Measurements from ENCODE around the gene ARHGAP11A.
"Not testable (repeated sequence)": the region's sequence is repeated elsewhere in the genome, so short reads cannot be mapped to it uniquely, and the experiment has no call there.

Gene ARHGAP11A, protein sequence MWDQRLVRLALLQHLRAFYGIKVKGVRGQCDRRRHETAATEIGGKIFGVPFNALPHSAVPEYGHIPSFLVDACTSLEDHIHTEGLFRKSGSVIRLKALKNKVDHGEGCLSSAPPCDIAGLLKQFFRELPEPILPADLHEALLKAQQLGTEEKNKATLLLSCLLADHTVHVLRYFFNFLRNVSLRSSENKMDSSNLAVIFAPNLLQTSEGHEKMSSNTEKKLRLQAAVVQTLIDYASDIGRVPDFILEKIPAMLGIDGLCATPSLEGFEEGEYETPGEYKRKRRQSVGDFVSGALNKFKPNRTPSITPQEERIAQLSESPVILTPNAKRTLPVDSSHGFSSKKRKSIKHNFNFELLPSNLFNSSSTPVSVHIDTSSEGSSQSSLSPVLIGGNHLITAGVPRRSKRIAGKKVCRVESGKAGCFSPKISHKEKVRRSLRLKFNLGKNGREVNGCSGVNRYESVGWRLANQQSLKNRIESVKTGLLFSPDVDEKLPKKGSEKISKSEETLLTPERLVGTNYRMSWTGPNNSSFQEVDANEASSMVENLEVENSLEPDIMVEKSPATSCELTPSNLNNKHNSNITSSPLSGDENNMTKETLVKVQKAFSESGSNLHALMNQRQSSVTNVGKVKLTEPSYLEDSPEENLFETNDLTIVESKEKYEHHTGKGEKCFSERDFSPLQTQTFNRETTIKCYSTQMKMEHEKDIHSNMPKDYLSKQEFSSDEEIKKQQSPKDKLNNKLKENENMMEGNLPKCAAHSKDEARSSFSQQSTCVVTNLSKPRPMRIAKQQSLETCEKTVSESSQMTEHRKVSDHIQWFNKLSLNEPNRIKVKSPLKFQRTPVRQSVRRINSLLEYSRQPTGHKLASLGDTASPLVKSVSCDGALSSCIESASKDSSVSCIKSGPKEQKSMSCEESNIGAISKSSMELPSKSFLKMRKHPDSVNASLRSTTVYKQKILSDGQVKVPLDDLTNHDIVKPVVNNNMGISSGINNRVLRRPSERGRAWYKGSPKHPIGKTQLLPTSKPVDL
- 4.8 to 6.3 (median 5.5) reads per million in 3 donors for total RNA-seq

DNA sequence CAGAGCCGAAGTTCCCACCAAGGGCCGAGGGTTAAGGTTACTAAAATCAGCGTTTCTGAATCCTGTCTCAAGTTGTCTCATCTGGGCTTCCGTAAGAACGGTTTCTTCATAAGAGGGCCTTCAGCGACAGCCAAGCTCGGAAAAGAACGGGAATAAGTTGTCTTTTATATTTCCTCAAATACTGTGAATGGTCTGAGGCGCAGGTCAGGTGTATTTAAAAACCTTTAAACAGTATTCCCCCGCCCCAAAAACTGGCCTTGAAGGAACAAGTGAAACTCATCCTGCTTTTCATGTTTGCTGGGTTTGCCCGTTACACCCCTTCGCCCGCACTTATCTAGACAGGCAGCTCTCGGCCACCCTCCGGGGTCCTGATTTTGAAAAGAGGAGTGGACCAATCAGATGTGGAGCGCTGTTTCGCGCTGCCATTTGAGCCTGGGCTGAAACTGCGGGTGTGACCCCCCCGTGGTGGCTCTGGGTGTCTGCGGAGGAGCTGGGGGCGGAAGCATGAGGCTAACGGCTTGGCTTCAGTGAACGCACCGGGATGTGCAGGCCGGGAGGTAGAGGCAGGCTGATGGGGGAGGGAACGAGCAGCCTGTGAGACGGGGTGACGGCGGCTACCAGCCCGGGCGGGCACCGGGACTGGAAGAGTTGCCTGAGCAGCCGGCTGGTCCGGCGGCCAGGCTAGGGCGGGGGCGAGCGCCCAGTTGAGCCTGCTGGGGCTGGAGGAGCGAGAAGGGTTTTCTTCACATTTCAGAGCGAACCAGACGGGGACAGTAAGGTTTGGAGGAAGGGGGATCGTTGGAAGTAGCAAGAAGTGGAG, at the start of gene ARHGAP11A:
TSS of gene ARHGAP11A (plus strand) at position 454 of the 820 bp plus-strand sequence. CDS start 708 bp downstream, outside the sequence.
- not testable (repeated sequence) for H3K4me1 ChIP-seq (ENCODE audit: control insufficient read depth, insufficient read depth, low read length, poor library complexity, severe bottlenecking); H3K9me3 ChIP-seq (ENCODE audit: control insufficient read depth, low read length)
- H3K4me3 ChIP-seq (ENCODE audit: insufficient read depth, low read depth, low read length, poor library complexity, severe bottlenecking): peak within 1 kb of the TSS; percentile 81

DNA sequence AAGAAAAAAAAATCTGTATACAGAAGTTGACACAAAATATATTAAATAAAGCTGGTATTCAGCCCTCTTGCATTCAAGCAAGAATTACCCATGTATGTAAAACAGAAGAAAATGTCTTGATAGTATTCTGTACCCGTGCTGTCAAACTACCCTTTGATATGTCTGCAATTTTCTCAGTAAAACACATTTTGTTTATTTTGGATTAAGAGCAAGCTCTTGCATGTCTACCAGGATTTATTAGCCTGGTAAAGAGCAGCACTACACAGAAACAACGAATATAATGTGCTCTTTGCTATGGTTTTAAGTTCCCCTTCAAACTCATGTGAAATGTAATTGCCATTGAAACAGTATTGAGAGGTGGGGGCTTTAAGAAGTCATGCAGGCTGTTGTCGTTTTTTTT, 46.3 kb upstream of the ARHGAP11A start:
- H3K9me3 ChIP-seq (ENCODE audit: control insufficient read depth, low read length); H3K4me3 ChIP-seq (ENCODE audit: insufficient read depth, low read depth, low read length, poor library complexity, severe bottlenecking); H3K4me1 ChIP-seq (ENCODE audit: control insufficient read depth, insufficient read depth, low read length, poor library complexity, severe bottlenecking); H3K27me3 ChIP-seq (replicated peaks; ENCODE audit: control insufficient read depth, insufficient read depth, low read length, poor library complexity, severe bottlenecking); DNase-seq; H3K36me3 ChIP-seq (ENCODE audit: control insufficient read depth, insufficient read depth, low read length); H3K27ac ChIP-seq (ENCODE audit: insufficient read depth, low read length, poor library complexity, severe bottlenecking): not testable (repeated sequence)

More for the DNA sequence above, at the start of gene ARHGAP11A:
- H3K27me3 ChIP-seq (replicated peaks; ENCODE audit: control insufficient read depth, insufficient read depth, low read length, poor library complexity, severe bottlenecking); H3K36me3 ChIP-seq (ENCODE audit: control insufficient read depth, insufficient read depth, low read length): not testable (repeated sequence)
- DNase-seq: peak; percentile 61 to 80 (median 74)
- H3K27ac ChIP-seq (ENCODE audit: insufficient read depth, low read length, poor library complexity, severe bottlenecking): peak within 1 kb of the TSS; percentile 73

DNA sequence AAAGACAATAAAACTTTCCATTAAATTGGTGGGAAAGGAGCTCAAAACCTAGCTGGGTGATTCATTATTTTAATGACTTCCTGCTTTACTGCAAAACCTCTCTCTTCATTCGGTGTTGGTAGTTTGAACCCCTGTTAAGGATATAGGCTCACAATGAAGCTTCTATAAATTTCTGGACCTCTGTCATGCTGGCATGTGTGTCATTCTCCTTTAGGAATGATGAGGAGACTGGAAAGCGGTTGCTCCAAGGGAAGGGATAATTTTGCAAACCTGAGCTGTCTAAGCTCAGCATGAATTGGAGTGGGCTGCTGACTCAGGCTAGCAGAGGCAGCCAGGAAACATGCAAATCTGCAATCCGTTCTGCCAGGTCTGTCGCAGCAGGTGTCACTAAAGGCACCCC, 36.8 kb upstream of the ARHGAP11A start:
- not testable (repeated sequence) for DNase-seq; H3K36me3 ChIP-seq (ENCODE audit: control insufficient read depth, insufficient read depth, low read length); H3K9me3 ChIP-seq (ENCODE audit: control insufficient read depth, low read length); H3K4me3 ChIP-seq (ENCODE audit: insufficient read depth, low read depth, low read length, poor library complexity, severe bottlenecking); H3K27ac ChIP-seq (ENCODE audit: insufficient read depth, low read length, poor library complexity, severe bottlenecking); H3K27me3 ChIP-seq (replicated peaks; ENCODE audit: control insufficient read depth, insufficient read depth, low read length, poor library complexity, severe bottlenecking); H3K4me1 ChIP-seq (ENCODE audit: control insufficient read depth, insufficient read depth, low read length, poor library complexity, severe bottlenecking)

DNA sequence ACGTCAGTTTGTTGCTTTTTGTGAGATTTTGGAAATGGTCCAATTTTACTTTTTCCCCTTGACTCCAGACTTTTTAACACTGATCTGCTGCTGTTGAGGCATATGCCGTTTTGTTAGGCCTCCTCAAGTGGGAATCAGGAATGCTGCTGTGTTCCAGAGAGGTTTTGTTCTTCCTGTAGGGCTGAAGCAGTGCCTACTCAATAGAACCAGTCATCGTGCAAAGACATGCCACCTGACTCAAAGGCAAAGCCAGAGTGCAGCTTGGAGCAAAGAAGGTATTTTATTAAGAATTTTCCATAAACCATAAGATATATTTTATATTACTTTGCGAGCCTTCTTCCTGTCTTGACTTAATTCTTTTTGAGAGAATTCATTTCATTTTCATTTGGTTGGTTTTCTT, 29.5 kb upstream of the ARHGAP11A start:
- H3K9me3 ChIP-seq (ENCODE audit: control insufficient read depth, low read length); H3K4me3 ChIP-seq (ENCODE audit: insufficient read depth, low read depth, low read length, poor library complexity, severe bottlenecking); H3K36me3 ChIP-seq (ENCODE audit: control insufficient read depth, insufficient read depth, low read length); H3K4me1 ChIP-seq (ENCODE audit: control insufficient read depth, insufficient read depth, low read length, poor library complexity, severe bottlenecking); DNase-seq; H3K27ac ChIP-seq (ENCODE audit: insufficient read depth, low read length, poor library complexity, severe bottlenecking); H3K27me3 ChIP-seq (replicated peaks; ENCODE audit: control insufficient read depth, insufficient read depth, low read length, poor library complexity, severe bottlenecking): not testable (repeated sequence)

DNA sequence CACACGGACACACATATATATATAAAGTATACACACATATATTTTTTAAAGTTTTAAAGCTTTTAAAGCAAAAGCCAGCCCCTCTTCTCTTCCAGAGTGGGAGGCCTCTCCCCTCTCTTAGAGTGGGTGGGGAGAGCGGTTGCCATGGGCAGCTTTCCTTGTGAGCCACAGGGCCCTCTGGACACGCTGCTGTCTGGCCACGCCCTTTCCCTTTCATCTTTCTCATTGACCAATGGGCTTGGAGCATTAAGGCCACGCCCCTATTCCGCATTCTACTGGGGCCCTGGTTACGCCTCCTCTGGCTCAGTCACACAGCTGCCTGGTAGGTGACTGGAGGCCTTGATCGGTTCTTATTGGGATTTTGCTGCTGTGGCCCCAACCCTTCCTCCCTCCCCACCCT, 22.2 kb upstream of the ARHGAP11A start, which contains the start of gene GOLGA8N:
TSS of gene GOLGA8N (plus strand) at position 306 of the 400 bp plus-strand sequence.
- DNase-seq; H3K4me1 ChIP-seq (ENCODE audit: control insufficient read depth, insufficient read depth, low read length, poor library complexity, severe bottlenecking); H3K27ac ChIP-seq (ENCODE audit: insufficient read depth, low read length, poor library complexity, severe bottlenecking); H3K36me3 ChIP-seq (ENCODE audit: control insufficient read depth, insufficient read depth, low read length); H3K4me3 ChIP-seq (ENCODE audit: insufficient read depth, low read depth, low read length, poor library complexity, severe bottlenecking); H3K27me3 ChIP-seq (replicated peaks; ENCODE audit: control insufficient read depth, insufficient read depth, low read length, poor library complexity, severe bottlenecking); H3K9me3 ChIP-seq (ENCODE audit: control insufficient read depth, low read length): not testable (repeated sequence)

DNA sequence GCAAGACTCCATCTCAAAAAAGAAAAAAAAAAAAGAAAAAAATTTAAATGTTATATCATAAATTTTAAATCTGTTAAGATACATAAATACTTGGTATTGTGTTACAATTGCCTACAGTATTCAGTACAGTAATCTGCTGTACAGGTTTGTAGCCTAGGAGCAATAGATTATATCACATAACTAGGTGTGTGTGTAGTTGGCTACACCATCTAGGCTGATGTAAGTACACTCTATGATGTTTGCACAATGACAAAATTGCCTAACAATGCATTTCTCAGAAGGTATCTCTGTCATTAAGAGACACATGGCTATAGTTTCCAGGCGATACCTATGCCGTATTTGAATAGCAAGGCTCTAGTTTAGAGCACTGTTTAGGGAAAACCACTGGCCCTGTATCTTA, 5.8 kb upstream of the ARHGAP11A start:
- H3K9me3 ChIP-seq (ENCODE audit: control insufficient read depth, low read length); H3K36me3 ChIP-seq (ENCODE audit: control insufficient read depth, insufficient read depth, low read length); H3K27me3 ChIP-seq (replicated peaks; ENCODE audit: control insufficient read depth, insufficient read depth, low read length, poor library complexity, severe bottlenecking); H3K4me3 ChIP-seq (ENCODE audit: insufficient read depth, low read depth, low read length, poor library complexity, severe bottlenecking); DNase-seq; H3K27ac ChIP-seq (ENCODE audit: insufficient read depth, low read length, poor library complexity, severe bottlenecking); H3K4me1 ChIP-seq (ENCODE audit: control insufficient read depth, insufficient read depth, low read length, poor library complexity, severe bottlenecking): not testable (repeated sequence)

DNA sequence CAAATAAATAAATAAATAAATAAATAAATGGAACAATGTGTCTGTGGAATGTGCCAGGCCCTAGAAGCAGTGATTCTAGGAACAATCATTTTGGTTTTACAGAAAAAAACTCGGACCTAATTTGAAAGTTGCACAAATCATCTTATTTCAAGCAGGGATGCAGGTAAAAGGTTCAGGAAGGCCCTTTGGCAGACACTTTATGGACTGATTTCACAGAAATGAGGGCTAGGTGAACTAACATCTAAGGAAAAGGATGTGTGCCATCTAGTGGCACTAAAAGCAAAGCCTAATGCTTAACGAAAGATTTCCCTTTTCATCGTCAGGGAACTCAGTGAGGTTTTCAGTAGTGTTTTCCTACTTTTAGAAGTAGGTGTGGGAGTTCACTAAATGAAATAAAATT, 4.6 kb upstream of the ARHGAP11A start:
- not testable (repeated sequence) for H3K9me3 ChIP-seq (ENCODE audit: control insufficient read depth, low read length); H3K4me1 ChIP-seq (ENCODE audit: control insufficient read depth, insufficient read depth, low read length, poor library complexity, severe bottlenecking); H3K4me3 ChIP-seq (ENCODE audit: insufficient read depth, low read depth, low read length, poor library complexity, severe bottlenecking); H3K27me3 ChIP-seq (replicated peaks; ENCODE audit: control insufficient read depth, insufficient read depth, low read length, poor library complexity, severe bottlenecking); DNase-seq; H3K27ac ChIP-seq (ENCODE audit: insufficient read depth, low read length, poor library complexity, severe bottlenecking); H3K36me3 ChIP-seq (ENCODE audit: control insufficient read depth, insufficient read depth, low read length)

DNA sequence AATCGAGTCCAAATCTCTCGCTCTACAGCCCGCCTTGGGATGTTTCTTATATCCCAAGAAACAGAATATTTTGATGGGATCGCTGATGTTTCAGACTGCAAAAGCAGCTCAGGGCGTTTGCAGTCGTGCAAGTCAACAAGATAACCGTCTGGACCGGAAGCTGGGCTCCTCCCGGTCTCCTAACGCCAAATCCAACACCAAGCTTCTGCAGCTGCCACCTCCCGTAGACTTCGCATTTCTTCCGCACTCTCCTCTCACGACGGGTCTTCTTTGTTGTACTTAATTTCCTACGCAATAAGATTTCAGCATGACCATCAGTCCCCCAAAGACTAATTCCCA, 623 bp upstream of the ARHGAP11A start:
- H3K36me3 ChIP-seq (ENCODE audit: control insufficient read depth, insufficient read depth, low read length); DNase-seq: not testable (repeated sequence)

DNA sequence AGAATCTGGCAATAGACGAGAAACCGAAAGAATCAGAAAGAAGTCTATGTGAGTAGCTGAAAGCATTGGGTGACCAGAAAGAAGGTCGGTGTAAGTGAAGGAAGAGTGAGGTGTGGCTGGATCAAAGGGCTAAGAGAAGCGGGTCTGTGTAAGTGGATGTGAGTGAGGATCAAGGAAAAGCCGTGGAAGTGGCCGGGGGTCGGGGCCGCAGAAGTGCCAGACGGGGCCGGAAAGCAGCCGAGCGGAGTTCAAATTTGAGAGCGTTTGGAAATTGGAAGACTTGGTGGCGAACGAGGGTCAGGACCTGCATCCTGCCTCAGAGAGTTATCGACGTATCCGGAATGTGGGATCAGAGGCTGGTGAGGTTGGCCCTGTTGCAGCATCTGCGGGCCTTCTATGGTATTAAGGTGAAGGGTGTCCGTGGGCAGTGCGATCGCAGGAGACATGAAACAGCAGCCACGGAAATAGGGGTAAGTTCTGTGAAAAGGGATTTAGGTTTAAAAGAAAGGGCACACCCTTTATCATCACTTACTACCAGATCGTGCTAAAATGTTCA, 645 bp downstream of the ARHGAP11A start:
- DNase-seq; H3K9me3 ChIP-seq (ENCODE audit: control insufficient read depth, low read length): not testable (repeated sequence)
- H3K4me3 ChIP-seq (ENCODE audit: insufficient read depth, low read depth, low read length, poor library complexity, severe bottlenecking): peak overlapping the region; percentile 81

More for the DNA sequence above, 623 bp upstream of the ARHGAP11A start:
- not testable (repeated sequence) for H3K27me3 ChIP-seq (replicated peaks; ENCODE audit: control insufficient read depth, insufficient read depth, low read length, poor library complexity, severe bottlenecking); H3K4me1 ChIP-seq (ENCODE audit: control insufficient read depth, insufficient read depth, low read length, poor library complexity, severe bottlenecking); H3K9me3 ChIP-seq (ENCODE audit: control insufficient read depth, low read length)
- H3K27ac ChIP-seq (ENCODE audit: insufficient read depth, low read length, poor library complexity, severe bottlenecking): peak overlapping the region; percentile 73
- H3K4me3 ChIP-seq (ENCODE audit: insufficient read depth, low read depth, low read length, poor library complexity, severe bottlenecking): peak overlapping the region; percentile 64

More for the DNA sequence above, 645 bp downstream of the ARHGAP11A start:
- H3K4me1 ChIP-seq (ENCODE audit: control insufficient read depth, insufficient read depth, low read length, poor library complexity, severe bottlenecking); H3K36me3 ChIP-seq (ENCODE audit: control insufficient read depth, insufficient read depth, low read length); H3K27me3 ChIP-seq (replicated peaks; ENCODE audit: control insufficient read depth, insufficient read depth, low read length, poor library complexity, severe bottlenecking); H3K27ac ChIP-seq (ENCODE audit: insufficient read depth, low read length, poor library complexity, severe bottlenecking): not testable (repeated sequence)

Measured in effector memory CD4-positive, alpha-beta T cell (primary cell).